Forelimb muscle (tissue), 1 donor: ENCODE measurements around the gene PTGDR2. TPM values are rescaled to one million over a fixed set of nuclear protein-coding genes. Genes with fewer than 3 reads are reported as not detected.

ENCODE experiments used
- DNase-seq: peaks from one replicate; pipeline ENCODE4 v3.0.0-alpha.2; 2013; ENCODE audit warnings: low read depth
- polyA plus RNA-seq: library from polyadenylated mRNA; unstranded; fragments of 120-200 nt; gene quantifications from one replicate; pipeline ENCODE4 v1.2.1, GENCODE V29; 2013; ENCODE audit not compliant: insufficient read length

The PTGDR2 gene
- polyA plus RNA-seq, 1 donor, result 1.4 TPM

- no peak for DNase-seq
Observed at GRCh38 chr11:60874421-60875365, 18.9 kb upstream of the PTGDR2 start.

- no peak for DNase-seq
Observed at GRCh38 chr11:60873533-60873932, 17.8 kb upstream of the PTGDR2 start.

- DNase-seq, result no peak
Observed at GRCh38 chr11:60872961-60873524, 17.3 kb upstream of the PTGDR2 start.

- DNase-seq, result peak; percentile 44
Observed at GRCh38 chr11:60872124-60872960, 16.6 kb upstream of the PTGDR2 start.

- no peak for DNase-seq
Observed at GRCh38 chr11:60871378-60872061, 15.8 kb upstream of the PTGDR2 start.

GRCh38 chr11:60870733-60871377 lies 15.1 kb upstream of the PTGDR2 start:
- DNase-seq, result no peak

- no peak for DNase-seq
Observed at GRCh38 chr11:60870276-60870675, 14.5 kb upstream of the PTGDR2 start.

GRCh38 chr11:60869451-60869825 lies 13.7 kb upstream of the PTGDR2 start:
- no peak for DNase-seq

GRCh38 chr11:60868682-60869450 lies 13.1 kb upstream of the PTGDR2 start:
- no peak for DNase-seq

GRCh38 chr11:60867871-60868681 lies 12.3 kb upstream of the PTGDR2 start:
- no peak for DNase-seq

GRCh38 chr11:60866911-60867870 lies 11.4 kb upstream of the PTGDR2 start, which contains the start of gene ZP1:
ZP1 (plus strand) TSS chr11:60867542; CDS start chr11:60867562, 20 bp downstream.
- DNase-seq, result no peak

- no peak for DNase-seq
Observed at GRCh38 chr11:60864856-60865513, 9.2 kb upstream of the PTGDR2 start.

GRCh38 chr11:60863550-60864521 lies 8.1 kb upstream of the PTGDR2 start:
- no peak for DNase-seq

- no peak for DNase-seq
Observed at GRCh38 chr11:60862171-60862570, 6.4 kb upstream of the PTGDR2 start.

GRCh38 chr11:60860943-60861342 lies 5.2 kb upstream of the PTGDR2 start:
- DNase-seq, result no peak

GRCh38 chr11:60859616-60860250 lies 4.0 kb upstream of the PTGDR2 start:
- DNase-seq, result no peak
